ENCODE measurements around the gene TLCD3A. TPM values are rescaled to one million over a fixed set of nuclear protein-coding genes. Genes with fewer than 3 reads are reported as not detected.

TLCD3A gene
- total and polyA plus RNA-seq, 9 of the 15 experiments (the other 6 are each of a cell fraction or from before 2014, with no cell fraction given) = 1.3 to 13.5 (median 7.3) TPM

DNA sequence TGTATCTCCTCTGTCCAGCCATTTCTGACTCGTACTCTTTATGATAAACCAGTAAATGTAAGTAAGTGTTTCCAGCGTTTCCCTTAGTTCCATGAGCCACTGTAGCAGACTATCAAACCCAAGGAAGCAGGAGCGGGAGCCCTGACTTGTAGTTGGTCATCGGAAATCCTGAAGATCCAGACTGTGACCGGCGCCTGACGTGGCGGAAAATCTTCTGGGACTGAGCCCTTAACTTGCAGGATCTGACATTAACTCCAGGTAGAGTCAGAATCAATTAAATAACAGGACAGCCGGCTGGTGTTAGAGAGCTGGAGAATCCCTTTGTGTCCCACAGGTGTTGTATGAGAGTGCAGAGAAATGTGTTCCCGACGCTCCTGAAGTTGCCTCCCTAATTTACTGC, 45.7 kb downstream of the TLCD3A start:
- H3K9me3 ChIP-seq (replicated peaks; ENCODE audit: control insufficient read depth, insufficient read depth, low read depth, low read length) = no peaks in the 10 kb centered on the region
- H3K4me3 ChIP-seq = no peak overlapping the region
- intact Hi-C loops (cut with micrococcal nuclease) (no loop called here), in situ Hi-C loops (cut with MboI) (no loop called here)
- TF ChIP-seq, protein P1, sequence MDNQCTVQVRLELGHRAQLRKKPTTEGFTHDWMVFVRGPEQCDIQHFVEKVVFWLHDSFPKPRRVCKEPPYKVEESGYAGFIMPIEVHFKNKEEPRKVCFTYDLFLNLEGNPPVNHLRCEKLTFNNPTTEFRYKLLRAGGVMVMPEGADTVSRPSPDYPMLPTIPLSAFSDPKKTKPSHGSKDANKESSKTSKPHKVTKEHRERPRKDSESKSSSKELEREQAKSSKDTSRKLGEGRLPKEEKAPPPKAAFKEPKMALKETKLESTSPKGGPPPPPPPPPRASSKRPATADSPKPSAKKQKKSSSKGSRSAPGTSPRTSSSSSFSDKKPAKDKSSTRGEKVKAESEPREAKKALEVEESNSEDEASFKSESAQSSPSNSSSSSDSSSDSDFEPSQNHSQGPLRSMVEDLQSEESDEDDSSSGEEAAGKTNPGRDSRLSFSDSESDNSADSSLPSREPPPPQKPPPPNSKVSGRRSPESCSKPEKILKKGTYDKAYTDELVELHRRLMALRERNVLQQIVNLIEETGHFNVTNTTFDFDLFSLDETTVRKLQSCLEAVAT (IDR thresholded peaks at IDR 0.05) = no peak
- TF ChIP-seq, protein P2, sequence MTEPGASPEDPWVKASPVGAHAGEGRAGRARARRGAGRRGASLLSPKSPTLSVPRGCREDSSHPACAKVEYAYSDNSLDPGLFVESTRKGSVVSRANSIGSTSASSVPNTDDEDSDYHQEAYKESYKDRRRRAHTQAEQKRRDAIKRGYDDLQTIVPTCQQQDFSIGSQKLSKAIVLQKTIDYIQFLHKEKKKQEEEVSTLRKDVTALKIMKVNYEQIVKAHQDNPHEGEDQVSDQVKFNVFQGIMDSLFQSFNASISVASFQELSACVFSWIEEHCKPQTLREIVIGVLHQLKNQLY (CRISPR knock-in tag; conservative IDR thresholded peaks at IDR 0.05) = no peak
- H3K4me2 ChIP-seq (ENCODE audit: insufficient read depth, low read length) = no peak overlapping the region
- CTCF ChIA-PET (ENCODE audit: low intra/inter-chr PET ratio) = no interaction called here
- H3K4me1 ChIP-seq (replicated peaks in 1 of 2; ENCODE audit: control insufficient read depth in 2 of 2, insufficient read depth in 2 of 2, low read length in 2 of 2) = peaks cover 0 to under 1% of the 10 kb centered on the region in 2 experiments; a peak in 1 of 5 replicates
- no peaks in the 10 kb centered on the region for H3K27me3 ChIP-seq (ENCODE audit: control insufficient read depth in 2 of 2, insufficient read depth in 2 of 2, low read length in 2 of 2)
- H3K9me1 ChIP-seq (ENCODE audit: control insufficient read depth, insufficient read depth, low read length) = no peaks in the 10 kb centered on the region
- DNase-seq (ENCODE audit: extremely low read depth in 1 of 4, low spot score in 3 of 4) = no peak
- WGBS (ENCODE audit: insufficient coverage, low coverage, missing lambda C conversion rate) = 93% methylated on average over 11 of the region's 11 CpGs
- FAIRE-seq = no peak
- H2AFZ ChIP-seq (ENCODE audit: low read depth, low read length) = no peak overlapping the region
- POLR2A ChIA-PET = interaction anchor here (2.1 kb wide), 1 partner anchor 14 kb away, joined by 4 read pairs; no protein-coding TSS in a partner anchor
- H3K36me3 ChIP-seq (ENCODE audit: control insufficient read depth, insufficient read depth, low read length) = peaks cover 62% of the 10 kb centered on the region
- H4K20me1 ChIP-seq (replicated peaks; ENCODE audit: control insufficient read depth, insufficient read depth, low read length) = no peaks in the 10 kb centered on the region
- no peak overlapping the region for H3K27ac ChIP-seq (ENCODE audit: extremely low read depth, low read depth, low read length)
- peaks cover 35% of the 10 kb centered on the region for H3K79me2 ChIP-seq (ENCODE audit: control insufficient read depth, insufficient read depth, low read length)
- no peak for ATAC-seq
- H3K9ac ChIP-seq (ENCODE audit: insufficient read depth in 1 of 2, low read depth in 2 of 2, low read length in 2 of 2) = no peak overlapping the region
- BruUV-seq (replicated peaks) = no TSS peak

Data from K562 (cell line).